Fibroblast of lung (primary cell): Measurements from ENCODE around the gene PDE4D. TPM values are rescaled to one million over a fixed set of nuclear protein-coding genes. Genes with fewer than 3 reads are reported as not detected.

Experiments
- DNase-seq, 2 donors: peaks; one replicate each; pipeline versions ENCODE4 v3.0.0 to v3.0.0-alpha.2; 2010; ENCODE audit warnings: low read depth in 2 of 2
- H2AFZ ChIP-seq: 2 replicates; pipeline ENCODE4 v1.5.1; 2012; ENCODE audit warnings: low read length, control low read depth, inconsistent platforms
- H3K27ac ChIP-seq: 2 replicates; pipeline ENCODE4 v1.5.1; 2011; ENCODE audit warnings: low read length, control low read depth; ENCODE audit not compliant: insufficient read depth
- H3K27me3 ChIP-seq: 2 replicates; pipeline ENCODE4 v1.5.1; 2011; ENCODE audit warnings: mild to moderate bottlenecking, low read length; ENCODE audit not compliant: control insufficient read depth, insufficient read depth
- H3K36me3 ChIP-seq: 2 replicates; pipeline ENCODE4 v1.5.1; 2011; ENCODE audit warnings: low read length; ENCODE audit not compliant: control insufficient read depth, insufficient read depth
- H3K4me1 ChIP-seq: 2 replicates; pipeline ENCODE4 v1.5.1; 2011; ENCODE audit warnings: low read length; ENCODE audit not compliant: control insufficient read depth, insufficient read depth; ENCODE audit errors: extremely low read depth
- H3K4me2 ChIP-seq: 2 replicates; pipeline ENCODE4 v1.5.1; 2011; ENCODE audit warnings: low read length, control low read depth; ENCODE audit not compliant: insufficient read depth; ENCODE audit errors: extremely low read depth
- H3K4me3 ChIP-seq, 4 experiments: fragments of 200-600 bp in 1 of 4; sonication (generic) in 1 of 4; replicated peaks in 1 of 4; 2 replicates each; pipeline ENCODE4 v1.5.1; 2011 to 2016; ENCODE audit warnings: low read length in 4 of 4, low read depth in 3 of 4, mild to moderate bottlenecking in 3 of 4, control low read depth in 2 of 4, inconsistent platforms in 1 of 4, mixed read lengths in 1 of 4; ENCODE audit not compliant: insufficient read depth in 1 of 4; ENCODE audit errors: control extremely low read depth in 1 of 4
- H3K79me2 ChIP-seq: 2 replicates; pipeline ENCODE4 v1.5.1; 2012; ENCODE audit warnings: mild to moderate bottlenecking, low read length, inconsistent platforms; ENCODE audit not compliant: control insufficient read depth, insufficient read depth
- H3K9ac ChIP-seq: 2 replicates; pipeline ENCODE4 v1.5.1; 2011; ENCODE audit warnings: mild to moderate bottlenecking, low read length, control low read depth; ENCODE audit not compliant: insufficient read depth
- H3K9me3 ChIP-seq: 2 replicates; pipeline ENCODE4 v1.5.1; 2012; ENCODE audit warnings: low read depth, low read length; ENCODE audit not compliant: control insufficient read depth, insufficient read depth
- H4K20me1 ChIP-seq: 2 replicates; pipeline ENCODE4 v1.5.1; 2011; ENCODE audit warnings: low read length; ENCODE audit not compliant: control insufficient read depth, insufficient read depth; ENCODE audit errors: extremely low read depth
- EZH2 ChIP-seq: IDR thresholded peaks from 2 replicates; pipeline ENCODE4 v1.5.1; 2012; ENCODE audit warnings: low read length, control low read depth, mild to moderate bottlenecking; ENCODE audit errors: missing control alignments
- polyA plus RNA-seq, 2 donors: library from polyadenylated mRNA; depleted of rRNA in 1 of 2; stranded (reverse) in 1 of 2; unstranded in 1 of 2; fragments of >200 nt; gene quantifications; 2 replicates each; pipeline ENCODE4 v1.2.1, GENCODE V29; 2011 to 2012; ENCODE audit warnings: missing spikeins in 1 of 2
- total RNA-seq: library from RNA; depleted of rRNA; stranded (reverse); fragments of >200 nt; gene quantifications from 2 replicates; pipeline ENCODE4 v1.2.1, GENCODE V29; 2014
- TF ChIP-seq, protein P1 (sequence below), 2 donors: IDR thresholded peaks in 1 of 2; conservative IDR thresholded peaks in 1 of 2; 1 replicate in 1 of 2; 2 replicates in 1 of 2; pipeline ENCODE4 v1.5.1; 2011 to 2012; ENCODE audit warnings: low read length in 2 of 2, control low read depth in 1 of 2, inconsistent platforms in 1 of 2, low read depth in 1 of 2, mild to moderate bottlenecking in 1 of 2

The PDE4D gene
- total and polyA plus RNA-seq, 2 donors (not counting 1 experiment from before 2014, with no cell fraction given): 2.1 to 8.3 TPM

DNA sequence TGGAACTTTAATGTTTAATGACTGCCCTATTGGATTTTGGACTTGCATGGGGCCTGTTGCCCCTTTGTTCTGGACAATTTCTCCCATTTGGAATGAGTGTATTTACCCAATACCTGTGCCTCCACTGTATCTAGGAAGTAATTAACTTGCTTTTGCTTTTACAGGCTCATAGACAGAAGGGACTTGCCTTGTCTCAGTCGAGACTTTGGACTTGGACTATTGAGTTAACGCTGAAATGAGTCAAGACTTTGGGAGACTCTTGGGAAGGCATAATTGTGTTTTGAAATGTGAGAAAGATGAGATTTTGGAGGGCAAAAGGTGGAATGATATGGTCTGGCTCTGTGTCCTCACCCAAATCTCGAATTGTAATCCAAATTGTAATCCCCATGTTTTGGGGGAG is 368.2 kb downstream of the PDE4D start:
- Histone ChIP-seq H3K4me3 (no peak overlapping the region), H4K20me1 (no peaks in the 10 kb centered on the region), H3K27me3 (no peaks in the 10 kb centered on the region), H2AFZ (no peak overlapping the region), H3K27ac (no peak overlapping the region), H3K4me2 (no peak overlapping the region), H3K9me3 (no peaks in the 10 kb centered on the region), H3K79me2 (no peaks in the 10 kb centered on the region), H3K4me1 (no peaks in the 10 kb centered on the region), H3K9ac (no peak overlapping the region), H3K36me3 (no peaks in the 10 kb centered on the region)
- no peak for DNase-seq
- TF ChIP-seq EZH2: no peak
- TF ChIP-seq, protein P1, sequence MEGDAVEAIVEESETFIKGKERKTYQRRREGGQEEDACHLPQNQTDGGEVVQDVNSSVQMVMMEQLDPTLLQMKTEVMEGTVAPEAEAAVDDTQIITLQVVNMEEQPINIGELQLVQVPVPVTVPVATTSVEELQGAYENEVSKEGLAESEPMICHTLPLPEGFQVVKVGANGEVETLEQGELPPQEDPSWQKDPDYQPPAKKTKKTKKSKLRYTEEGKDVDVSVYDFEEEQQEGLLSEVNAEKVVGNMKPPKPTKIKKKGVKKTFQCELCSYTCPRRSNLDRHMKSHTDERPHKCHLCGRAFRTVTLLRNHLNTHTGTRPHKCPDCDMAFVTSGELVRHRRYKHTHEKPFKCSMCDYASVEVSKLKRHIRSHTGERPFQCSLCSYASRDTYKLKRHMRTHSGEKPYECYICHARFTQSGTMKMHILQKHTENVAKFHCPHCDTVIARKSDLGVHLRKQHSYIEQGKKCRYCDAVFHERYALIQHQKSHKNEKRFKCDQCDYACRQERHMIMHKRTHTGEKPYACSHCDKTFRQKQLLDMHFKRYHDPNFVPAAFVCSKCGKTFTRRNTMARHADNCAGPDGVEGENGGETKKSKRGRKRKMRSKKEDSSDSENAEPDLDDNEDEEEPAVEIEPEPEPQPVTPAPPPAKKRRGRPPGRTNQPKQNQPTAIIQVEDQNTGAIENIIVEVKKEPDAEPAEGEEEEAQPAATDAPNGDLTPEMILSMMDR (conservative IDR thresholded peaks at IDR 0.05 in 1 of 2, IDR thresholded peaks at IDR 0.05 in 1 of 2; ENCODE audit: low read depth in 1 of 2, low read length in 2 of 2): no peak

DNA sequence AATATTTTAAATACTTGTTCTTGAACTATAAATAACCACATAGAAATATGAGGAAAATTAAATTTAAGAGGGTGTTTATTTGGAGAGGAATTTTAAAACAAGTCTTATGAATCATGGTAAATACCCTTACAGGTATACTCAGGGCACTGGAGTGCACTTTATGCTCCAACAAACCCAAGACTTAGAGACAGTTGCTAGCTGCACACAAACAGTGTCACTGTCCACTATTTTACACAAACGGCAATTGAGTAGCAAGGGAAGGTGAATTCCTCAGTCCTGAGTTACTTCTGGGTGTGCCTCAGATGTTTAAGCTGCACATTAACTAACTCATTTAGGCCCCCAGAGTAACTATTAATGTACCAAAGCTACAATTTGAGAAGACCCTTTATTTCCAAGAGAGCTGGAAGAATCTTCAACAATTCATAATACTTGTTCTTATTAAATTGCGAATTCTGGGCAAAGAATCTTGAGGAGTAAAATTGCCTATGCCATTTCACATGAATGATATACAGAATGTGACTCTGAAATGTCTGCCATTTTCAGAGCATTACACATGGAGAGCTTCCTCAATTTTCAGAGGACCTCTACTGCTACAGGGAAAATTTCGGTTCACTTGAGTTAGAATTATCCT is 371.2 kb downstream of the PDE4D start:
- Histone ChIP-seq H2AFZ (no peak overlapping the region), H3K79me2 (no peaks in the 10 kb centered on the region), H3K4me2 (no peak overlapping the region), H3K4me1 (no peaks in the 10 kb centered on the region), H3K4me3 (no peak overlapping the region), H3K9me3 (no peaks in the 10 kb centered on the region), H3K27me3 (no peaks in the 10 kb centered on the region), H3K9ac (no peak overlapping the region), H3K27ac (no peak overlapping the region), H3K36me3 (no peaks in the 10 kb centered on the region), H4K20me1 (no peaks in the 10 kb centered on the region)
- peak in 1 of 2 donors; percentile 46 for DNase-seq
- no peak for TF ChIP-seq EZH2
- TF ChIP-seq, protein P1 (conservative IDR thresholded peaks at IDR 0.05 in 1 of 2, IDR thresholded peaks at IDR 0.05 in 1 of 2; ENCODE audit: low read depth in 1 of 2, low read length in 2 of 2): no peak

DNA sequence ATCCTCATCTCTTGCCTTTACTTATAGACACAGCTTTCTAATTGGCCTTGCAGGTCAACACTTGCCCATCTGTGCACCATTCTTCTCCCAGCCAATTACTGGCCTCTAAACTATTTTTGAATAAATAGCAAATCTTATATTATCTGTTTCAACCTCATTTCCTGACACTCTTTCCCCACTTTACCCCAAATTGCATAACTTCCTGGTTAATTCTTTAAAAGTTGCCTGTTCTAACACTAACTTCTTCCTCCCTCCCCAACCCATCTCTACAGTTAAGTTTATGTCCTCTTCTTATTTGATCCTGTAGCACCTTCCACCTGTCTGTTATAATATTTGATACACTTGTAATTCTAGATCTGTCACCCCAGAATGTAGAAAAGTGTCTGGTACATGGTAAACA is 372.1 kb downstream of the PDE4D start:
- H3K27me3 ChIP-seq: no peaks in the 10 kb centered on the region
- H3K4me2 ChIP-seq: no peak overlapping the region
- H3K27ac ChIP-seq: no peak overlapping the region
- no peaks in the 10 kb centered on the region for H3K4me1 ChIP-seq
- H2AFZ ChIP-seq: no peak overlapping the region
- H4K20me1 ChIP-seq: no peaks in the 10 kb centered on the region
- no peak for TF ChIP-seq EZH2
- TF ChIP-seq, protein P1 (conservative IDR thresholded peaks at IDR 0.05 in 1 of 2, IDR thresholded peaks at IDR 0.05 in 1 of 2; ENCODE audit: low read depth in 1 of 2, low read length in 2 of 2): no peak
- H3K9me3 ChIP-seq: no peaks in the 10 kb centered on the region
- no peaks in the 10 kb centered on the region for H3K79me2 ChIP-seq
- no peak overlapping the region for H3K4me3 ChIP-seq
- no peak for DNase-seq
- H3K9ac ChIP-seq: no peak overlapping the region
- H3K36me3 ChIP-seq: no peaks in the 10 kb centered on the region
